DOHH2 (cell line): Measurements from ENCODE around the gene UMODL1.
A peak's percentile ranks its signal among the peaks of the same experiment; 100 is the strongest.

Source experiments
- H3F3A ChIP-seq: fragments of 200-600 bp; sonication (generic), shearing (Covaris generic); 2 replicates; pipeline ENCODE4 v1.6.0; 2016; ENCODE audit warnings: antibody characterized with exemption, mild to moderate bottlenecking; ENCODE audit not compliant: control insufficient read depth, insufficient read depth
- H3K27ac ChIP-seq: fragments of 200-600 bp; sonication (generic); 2 replicates; pipeline ENCODE4 v1.5.1; 2014; ENCODE audit warnings: low read depth, mild to moderate bottlenecking, low read length, moderate library complexity
- H3K27me3 ChIP-seq: fragments of 200-600 bp; sonication (generic); 2 replicates; pipeline ENCODE4 v1.6.1; 2014; ENCODE audit warnings: mild to moderate bottlenecking, low read length, mixed read lengths; ENCODE audit not compliant: control insufficient read depth
- H3K36me3 ChIP-seq: fragments of 200-600 bp; sonication (generic); 2 replicates; pipeline ENCODE4 v1.6.1; 2014; ENCODE audit warnings: mild to moderate bottlenecking, low read length, moderate library complexity, mixed read lengths; ENCODE audit not compliant: control insufficient read depth
- H3K4me1 ChIP-seq: fragments of 200-600 bp; sonication (generic); 2 replicates; pipeline ENCODE4 v1.6.1; 2014; ENCODE audit warnings: mild to moderate bottlenecking, low read length, mixed read lengths; ENCODE audit not compliant: control insufficient read depth
- H3K4me2 ChIP-seq: fragments of 200-600 bp; sonication (generic); 2 replicates; pipeline ENCODE4 v1.6.0; 2014; ENCODE audit warnings: mild to moderate bottlenecking, low read length, moderate library complexity
- H3K4me3 ChIP-seq: fragments of 200-600 bp; sonication (generic); 2 replicates; pipeline ENCODE4 v1.5.1; 2014; ENCODE audit warnings: mild to moderate bottlenecking, low read length, mixed read lengths
- H3K79me2 ChIP-seq: fragments of 200-600 bp; sonication (generic); 2 replicates; pipeline ENCODE4 v1.6.1; 2014; ENCODE audit warnings: mild to moderate bottlenecking, low read length, mixed read lengths; ENCODE audit not compliant: control insufficient read depth
- H3K9me2 ChIP-seq: fragments of 200-600 bp; sonication (generic); replicated peaks from 2 replicates; pipeline ENCODE4 v1.6.1; 2014; ENCODE audit warnings: mild to moderate bottlenecking, low read length, mixed read lengths; ENCODE audit not compliant: control insufficient read depth
- H3K9me3 ChIP-seq: fragments of 200-600 bp; sonication (generic); 2 replicates; pipeline ENCODE4 v1.6.1; 2014; ENCODE audit warnings: antibody characterized with exemption, low read length, mixed read lengths; ENCODE audit not compliant: control insufficient read depth, insufficient read depth
- H4K20me1 ChIP-seq: fragments of 200-600 bp; sonication (generic); 2 replicates; pipeline ENCODE4 v1.6.0; 2014; ENCODE audit warnings: low read depth, mild to moderate bottlenecking, antibody characterized with exemption, low read length, moderate library complexity; ENCODE audit not compliant: control insufficient read depth, insufficient read depth
- EZH2phosphoT487 ChIP-seq: fragments of 200-600 bp; sonication (generic); IDR thresholded peaks from 2 replicates; pipeline ENCODE4 v1.6.1; 2017; ENCODE audit warnings: borderline replicate concordance, mild to moderate bottlenecking, antibody characterized with exemption, low read length, moderate library complexity, mixed read lengths
- TF ChIP-seq, protein P1 (sequence below): fragments of 200-600 bp; sonication (generic); IDR thresholded peaks from one replicate; pipeline ENCODE4 v1.5.1; 2014; ENCODE audit warnings: antibody characterized with exemption, mild to moderate bottlenecking, low read depth, low read length; ENCODE audit not compliant: poor library complexity, severe bottlenecking

UMODL1 gene

DNA sequence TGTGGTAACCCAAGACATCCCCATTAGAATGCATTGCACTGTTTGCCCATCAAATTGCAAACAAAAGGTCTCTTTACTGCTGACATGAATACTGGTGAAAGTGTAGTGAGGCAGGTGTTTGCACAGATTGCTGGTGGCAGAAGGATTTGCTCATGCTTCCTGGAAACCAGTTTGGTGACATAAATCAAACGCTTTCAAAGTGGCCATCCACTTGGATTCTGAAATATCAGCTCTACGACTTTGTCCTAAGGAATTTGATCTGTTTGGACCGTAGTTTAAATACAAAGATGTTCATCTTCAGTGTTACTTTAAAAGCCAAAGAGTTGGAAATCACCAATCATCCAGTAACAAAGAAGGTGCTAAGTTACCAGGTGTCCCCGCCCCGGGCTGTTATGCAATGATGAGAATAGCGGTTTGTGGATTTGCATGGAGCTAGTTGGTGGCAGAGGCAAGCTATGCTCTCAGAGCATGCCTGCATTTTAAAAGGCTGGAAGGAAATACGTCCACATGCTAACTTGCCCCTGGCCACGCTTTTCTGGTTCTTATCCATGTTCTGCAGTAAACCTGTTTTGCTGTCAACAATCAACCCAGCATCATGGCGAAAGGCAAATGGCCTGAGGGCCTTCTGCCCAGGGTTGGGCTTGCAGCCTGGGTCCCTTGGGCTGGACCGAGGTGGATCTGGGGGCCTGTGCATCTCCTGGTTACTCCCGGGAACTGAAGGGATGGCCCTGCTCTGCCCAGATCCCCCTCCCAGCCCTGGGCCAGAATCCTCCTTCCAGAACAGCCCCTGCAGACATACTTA is 49.2 kb downstream of the UMODL1 start:
- H3K79me2 ChIP-seq = no peaks in the 10 kb centered on the region
- no peaks in the 10 kb centered on the region for H4K20me1 ChIP-seq
- peak overlapping the region; percentile 30; the same call in 1 of the 2 replicates for H3K27ac ChIP-seq
- TF ChIP-seq, protein P1, sequence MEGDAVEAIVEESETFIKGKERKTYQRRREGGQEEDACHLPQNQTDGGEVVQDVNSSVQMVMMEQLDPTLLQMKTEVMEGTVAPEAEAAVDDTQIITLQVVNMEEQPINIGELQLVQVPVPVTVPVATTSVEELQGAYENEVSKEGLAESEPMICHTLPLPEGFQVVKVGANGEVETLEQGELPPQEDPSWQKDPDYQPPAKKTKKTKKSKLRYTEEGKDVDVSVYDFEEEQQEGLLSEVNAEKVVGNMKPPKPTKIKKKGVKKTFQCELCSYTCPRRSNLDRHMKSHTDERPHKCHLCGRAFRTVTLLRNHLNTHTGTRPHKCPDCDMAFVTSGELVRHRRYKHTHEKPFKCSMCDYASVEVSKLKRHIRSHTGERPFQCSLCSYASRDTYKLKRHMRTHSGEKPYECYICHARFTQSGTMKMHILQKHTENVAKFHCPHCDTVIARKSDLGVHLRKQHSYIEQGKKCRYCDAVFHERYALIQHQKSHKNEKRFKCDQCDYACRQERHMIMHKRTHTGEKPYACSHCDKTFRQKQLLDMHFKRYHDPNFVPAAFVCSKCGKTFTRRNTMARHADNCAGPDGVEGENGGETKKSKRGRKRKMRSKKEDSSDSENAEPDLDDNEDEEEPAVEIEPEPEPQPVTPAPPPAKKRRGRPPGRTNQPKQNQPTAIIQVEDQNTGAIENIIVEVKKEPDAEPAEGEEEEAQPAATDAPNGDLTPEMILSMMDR = no peak
- TF ChIP-seq EZH2phosphoT487 = no peak
- peaks cover 6% of the 10 kb centered on the region; the same call in 1 of the 2 replicates for H3F3A ChIP-seq
- peaks cover 60% of the 10 kb centered on the region for H3K4me1 ChIP-seq
- no peaks in the 10 kb centered on the region for H3K27me3 ChIP-seq
- H3K4me2 ChIP-seq = peak overlapping the region; percentile 66
- no peaks in the 10 kb centered on the region for H3K36me3 ChIP-seq
- H3K9me2 ChIP-seq = no peaks in the 10 kb centered on the region
- peak overlapping the region; percentile 36 for H3K4me3 ChIP-seq
- no peaks in the 10 kb centered on the region for H3K9me3 ChIP-seq

DNA sequence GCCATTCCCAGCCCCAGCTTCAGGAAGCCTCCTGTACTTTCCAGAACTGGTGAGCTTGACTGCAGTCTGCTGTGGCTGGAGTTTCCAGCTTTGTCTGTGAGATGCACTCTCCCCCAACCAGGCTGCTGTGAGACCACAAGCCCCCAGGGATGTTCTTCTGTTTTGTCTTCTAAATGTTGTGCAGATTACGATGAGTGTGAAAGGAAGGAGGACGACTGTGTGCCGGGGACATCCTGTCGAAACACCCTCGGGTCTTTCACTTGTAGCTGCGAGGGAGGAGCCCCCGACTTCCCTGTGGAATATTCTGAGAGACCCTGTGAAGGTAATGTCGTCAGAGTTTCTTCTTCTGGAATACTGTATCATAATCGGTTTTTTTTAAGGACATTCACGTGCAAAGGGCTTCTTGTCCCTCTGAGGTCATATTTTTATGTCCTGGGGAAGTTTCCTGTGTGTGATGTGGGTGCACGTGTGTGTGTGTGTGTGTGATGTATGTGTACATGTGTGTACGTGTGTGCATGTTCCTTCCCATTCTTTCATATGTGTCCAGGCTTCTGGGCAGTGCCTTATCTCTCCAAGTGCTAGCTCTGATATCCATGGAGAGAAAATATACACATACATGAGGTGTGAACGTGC is 49.9 kb downstream of the UMODL1 start:
- no peaks in the 10 kb centered on the region for H3K9me3 ChIP-seq
- peak overlapping the region; percentile 30; the same call in 1 of the 2 replicates for H3K27ac ChIP-seq
- H3K36me3 ChIP-seq = no peaks in the 10 kb centered on the region
- H3K4me2 ChIP-seq = peak overlapping the region; percentile 66
- no peaks in the 10 kb centered on the region for H3K9me2 ChIP-seq
- H4K20me1 ChIP-seq = no peaks in the 10 kb centered on the region
- H3K79me2 ChIP-seq = no peaks in the 10 kb centered on the region
- peaks cover 6% of the 10 kb centered on the region; the same call in 1 of the 2 replicates for H3F3A ChIP-seq
- H3K4me1 ChIP-seq = peaks cover 65% of the 10 kb centered on the region
- no peak for TF ChIP-seq EZH2phosphoT487
- TF ChIP-seq, protein P1 = no peak
- peak overlapping the region; percentile 36 for H3K4me3 ChIP-seq
- no peaks in the 10 kb centered on the region for H3K27me3 ChIP-seq

DNA sequence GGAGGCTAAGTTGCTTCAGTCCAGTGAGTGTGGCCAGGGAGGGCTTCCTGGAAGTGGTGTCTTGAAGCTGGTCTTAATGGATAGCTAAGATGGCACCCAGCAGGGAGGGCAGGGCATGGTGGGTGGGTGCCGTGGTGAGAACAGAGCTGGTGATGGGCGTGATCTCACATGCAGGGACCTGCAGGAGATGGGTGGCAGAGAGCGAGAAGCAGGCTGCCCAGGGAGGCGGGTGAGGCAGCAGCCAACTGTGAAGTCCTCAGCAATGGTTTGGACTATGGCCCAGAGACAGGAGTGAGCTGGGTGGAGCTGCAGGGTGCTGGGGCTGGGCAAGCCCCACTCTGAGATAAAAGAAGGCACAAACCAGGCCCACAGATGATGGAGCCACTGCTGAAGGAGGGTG is 50.7 kb downstream of the UMODL1 start:
- TF ChIP-seq, protein P1 = no peak
- TF ChIP-seq EZH2phosphoT487 = no peak
- Histone ChIP-seq H3K79me2 (no peaks in the 10 kb centered on the region), H3K27me3 (no peaks in the 10 kb centered on the region), H3K4me2 (peak overlapping the region; percentile 66; the same call in 1 of the 2 replicates), H3K4me1 (peaks cover 59% of the 10 kb centered on the region), H3K36me3 (no peaks in the 10 kb centered on the region), H3K27ac (no peak overlapping the region), H3K4me3 (no peak overlapping the region), H3K9me2 (no peaks in the 10 kb centered on the region), H4K20me1 (no peaks in the 10 kb centered on the region), H3F3A (peaks cover 6% of the 10 kb centered on the region; the same call in 1 of the 2 replicates), H3K9me3 (no peaks in the 10 kb centered on the region)
